Left renal cortex interstitium (tissue), 4 donors: ENCODE measurements around the gene KANK3. TPM values are rescaled to one million over a fixed set of nuclear protein-coding genes. Genes with fewer than 3 reads are reported as not detected.

Experiments
- DNase-seq, 4 donors: peaks; one replicate each; pipeline ENCODE4 v3.0.0-alpha.2; 2013; ENCODE audit warnings: low read depth in 4 of 4, low spot score in 2 of 4, missing footprints in 1 of 4
- polyA plus RNA-seq, 4 donors: library from polyadenylated mRNA; unstranded; fragments of 120-200 nt; gene quantifications; one replicate each; pipeline ENCODE4 v1.2.1, GENCODE V29; 2013; ENCODE audit not compliant: insufficient read length in 4 of 4

KANK3 gene
- polyA plus RNA-seq, 4 donors: 8.1 to 16.2 (median 14.4) TPM

DNA sequence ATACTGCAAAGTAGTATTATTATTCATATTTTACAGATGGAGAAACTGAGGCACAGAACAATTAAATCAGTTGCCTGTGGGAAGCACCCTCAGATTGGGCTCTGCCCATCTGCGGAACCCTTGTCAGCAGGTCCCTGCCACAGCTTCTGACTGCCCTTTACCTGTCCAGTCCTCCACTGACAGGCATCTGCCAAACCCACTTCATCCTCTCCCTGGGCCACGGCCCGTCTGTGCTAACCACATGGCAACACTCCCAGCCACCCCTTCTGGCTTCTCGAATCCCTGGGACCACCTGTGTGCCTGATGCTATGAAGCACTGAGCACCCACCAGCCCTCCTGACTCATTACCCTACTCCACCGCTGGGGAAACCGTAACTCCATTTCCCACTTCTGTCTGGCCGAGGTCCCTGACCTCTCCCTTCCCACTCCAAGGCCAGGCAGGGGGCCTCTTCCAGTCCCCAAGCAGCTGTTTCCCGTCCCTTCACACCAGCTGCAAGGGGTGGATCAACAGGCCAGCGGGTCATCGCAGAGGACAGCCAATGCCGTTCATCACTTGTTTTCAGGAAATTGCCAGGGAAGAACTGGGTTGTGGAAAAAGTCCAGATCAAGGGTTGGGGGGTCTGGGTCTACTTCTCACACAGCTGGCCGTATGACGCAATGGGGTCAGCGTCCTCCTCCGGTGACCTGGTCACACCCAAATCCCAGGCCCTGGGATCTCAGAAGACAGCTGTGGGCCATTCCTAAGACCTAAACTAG, 2.5 kb downstream of the KANK3 start:
- DNase-seq: no peak

DNA sequence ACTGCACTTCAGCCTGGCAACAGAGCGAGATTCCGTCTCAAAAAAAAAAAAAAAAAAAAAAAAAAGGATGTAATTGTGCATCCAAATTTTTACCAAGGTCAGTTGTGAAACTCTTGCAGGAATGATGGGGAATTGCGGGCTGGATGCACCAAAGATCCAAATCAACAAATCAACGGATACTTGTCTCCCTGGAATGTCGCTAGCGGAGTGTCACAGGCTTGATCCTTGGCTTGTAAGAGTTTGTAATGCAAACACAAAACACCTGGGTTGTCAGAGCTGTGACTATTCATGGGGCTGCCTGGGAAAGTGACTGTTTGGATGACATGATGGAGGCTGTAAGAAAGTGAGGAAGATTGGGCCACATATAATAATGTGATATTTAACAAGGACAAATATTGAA, 4.2 kb downstream of the KANK3 start:
- no peak for DNase-seq

DNA sequence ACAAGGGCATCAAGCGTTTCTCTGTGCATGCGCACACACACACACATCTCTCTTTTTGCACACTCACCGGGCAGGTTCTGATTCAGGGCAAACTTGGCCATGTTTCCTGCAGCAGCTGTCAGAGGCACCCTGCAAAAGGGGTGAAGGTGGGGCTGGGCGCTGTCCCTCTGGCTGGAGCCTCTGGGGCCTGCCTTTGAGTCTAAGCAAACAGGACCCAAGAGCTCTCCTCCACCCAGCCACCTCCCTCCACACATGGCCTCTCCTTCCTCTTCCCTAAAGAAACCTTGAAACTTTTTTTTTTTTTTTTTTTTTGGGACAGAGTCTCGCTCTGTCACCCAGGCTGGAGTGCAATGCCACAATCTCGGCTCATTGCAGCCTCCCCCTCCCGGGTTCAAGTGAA, 5.3 kb downstream of the KANK3 start:
- no peak for DNase-seq

DNA sequence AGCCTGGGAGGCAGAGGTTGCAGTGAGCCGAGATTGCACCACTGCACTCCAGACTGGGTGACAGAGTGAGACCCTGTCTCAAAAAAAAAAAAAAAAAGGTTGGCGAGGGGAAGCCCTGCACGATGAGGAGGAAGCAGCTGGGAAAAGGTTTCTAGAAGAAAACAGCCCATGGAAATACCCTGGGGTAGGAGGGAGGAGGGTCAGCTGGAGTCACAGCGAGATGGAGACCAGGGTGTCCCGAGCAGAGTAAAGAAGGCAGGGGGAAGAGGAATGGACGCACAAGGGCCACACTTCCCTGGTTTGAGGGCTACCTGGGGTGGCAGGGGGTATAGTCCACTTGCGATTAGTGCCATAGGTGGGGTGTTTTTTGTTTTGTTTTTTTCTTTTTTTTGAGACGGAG, 6.4 kb downstream of the KANK3 start:
- DNase-seq: no peak

GRCh38 chr19:8336072-8336569, 6.9 kb downstream of the KANK3 start:
- no peak for DNase-seq

- no peak for DNase-seq
Measured at GRCh38 chr19:8335343-8336071, 7.6 kb downstream of the KANK3 start.

DNA sequence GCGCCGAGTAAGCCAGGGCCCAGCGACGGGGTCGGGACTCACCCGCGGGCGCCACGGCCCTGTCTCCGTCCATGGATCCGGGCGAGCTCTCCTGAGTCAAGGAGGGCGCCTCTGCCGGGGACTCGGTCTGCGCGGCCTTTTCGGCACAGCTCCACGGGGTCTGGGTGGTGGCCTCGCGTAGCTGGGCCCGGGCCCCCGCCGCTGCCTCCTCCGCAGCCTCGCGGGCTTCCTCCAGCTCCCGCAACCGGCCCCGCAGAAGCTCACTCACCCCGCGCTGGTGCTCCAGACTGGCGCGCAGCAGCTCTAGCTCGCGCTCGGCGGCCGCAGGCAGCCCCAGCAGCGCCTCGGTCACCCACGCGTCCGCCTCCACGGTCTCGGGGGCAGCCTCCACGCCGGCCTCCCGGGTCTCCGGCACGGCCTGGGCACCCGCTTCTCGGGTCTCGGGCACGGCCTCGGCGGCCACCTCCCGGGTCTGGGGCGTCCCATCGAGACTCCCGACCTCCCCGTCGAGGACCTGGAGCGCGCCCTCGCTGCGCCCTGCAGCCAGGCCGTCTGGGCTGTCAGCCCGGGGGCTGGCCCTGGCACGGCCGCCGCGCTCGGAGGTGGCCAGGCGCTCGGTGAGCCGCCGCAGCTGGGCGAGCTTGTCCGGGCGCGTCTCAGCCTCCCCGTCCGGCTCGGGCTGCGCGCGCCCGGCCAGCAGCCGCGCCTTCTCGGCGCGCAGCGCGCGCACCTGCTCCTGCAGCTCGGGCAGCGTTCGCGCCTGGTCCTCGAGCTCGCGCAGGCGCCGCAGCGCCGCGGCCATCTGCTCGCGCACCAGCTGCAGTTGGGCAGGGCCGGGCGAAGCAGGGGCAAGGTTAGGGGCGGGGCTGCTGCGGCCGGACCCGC, 8.4 kb downstream of the KANK3 start:
- no peak for DNase-seq

- no peak for DNase-seq
Measured at GRCh38 chr19:8333767-8334457, 9.2 kb downstream of the KANK3 start.

GRCh38 chr19:8332976-8333766, 9.9 kb downstream of the KANK3 start:
- DNase-seq: no peak

DNA sequence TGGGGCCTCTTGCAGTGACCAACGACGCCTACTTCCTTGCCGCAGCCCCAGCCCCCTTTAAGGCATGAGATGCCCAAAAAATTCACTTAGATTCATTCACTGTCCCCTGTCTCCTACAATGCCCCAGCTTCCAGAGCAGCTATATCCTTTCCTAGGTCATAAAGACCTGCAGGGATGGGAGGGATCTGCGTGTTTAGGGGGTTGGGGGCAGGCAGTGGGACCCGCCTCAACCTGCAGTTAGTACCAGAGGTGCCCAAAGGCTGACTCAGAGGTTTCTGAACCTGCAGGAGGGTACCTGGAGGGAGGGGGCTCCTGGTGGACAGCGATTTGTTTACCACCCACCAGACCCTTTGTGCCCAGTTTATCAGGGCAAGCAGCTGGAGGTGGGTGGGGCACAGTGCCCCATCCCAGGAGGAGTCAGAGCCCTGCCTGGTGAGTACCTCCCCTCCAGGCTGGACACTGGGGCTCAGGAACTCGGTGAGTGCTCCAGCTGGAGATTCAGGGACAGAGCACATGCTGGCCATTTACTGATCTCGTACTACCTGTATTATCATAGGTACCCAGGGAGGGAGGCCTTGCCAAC, 11.7 kb downstream of the KANK3 start:
- no peak for DNase-seq

GRCh38 chr19:8329996-8330395, 13.1 kb downstream of the KANK3 start:
- no peak for DNase-seq

GRCh38 chr19:8325454-8325853, 17.6 kb downstream of the KANK3 start:
- no peak for DNase-seq

GRCh38 chr19:8324186-8325050, 18.6 kb downstream of the KANK3 start:
- no peak for DNase-seq

- no peak for DNase-seq
Measured at GRCh38 chr19:8323781-8324185, 19.3 kb downstream of the KANK3 start.

DNA sequence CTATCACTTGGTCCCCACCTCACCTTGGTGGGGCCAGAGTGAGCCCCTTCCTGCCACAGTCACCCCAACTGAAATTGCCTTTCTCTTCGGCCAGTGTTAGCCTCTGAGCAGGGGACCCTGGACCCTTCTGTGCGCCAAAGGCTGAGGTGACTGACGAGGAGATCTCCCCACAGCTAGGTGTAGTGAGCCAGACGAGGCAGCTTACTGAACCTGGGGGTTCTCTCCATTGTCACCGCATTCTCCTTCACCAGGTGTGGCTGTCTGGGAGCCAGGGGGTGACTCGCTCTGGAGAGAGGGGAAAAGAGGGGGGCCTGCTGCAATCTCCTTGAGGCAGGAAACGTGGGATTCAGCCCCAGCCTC, 20.4 kb downstream of the KANK3 start:
- DNase-seq: no peak

GRCh38 chr19:8321986-8322637, 20.9 kb downstream of the KANK3 start:
- no peak for DNase-seq

DNA sequence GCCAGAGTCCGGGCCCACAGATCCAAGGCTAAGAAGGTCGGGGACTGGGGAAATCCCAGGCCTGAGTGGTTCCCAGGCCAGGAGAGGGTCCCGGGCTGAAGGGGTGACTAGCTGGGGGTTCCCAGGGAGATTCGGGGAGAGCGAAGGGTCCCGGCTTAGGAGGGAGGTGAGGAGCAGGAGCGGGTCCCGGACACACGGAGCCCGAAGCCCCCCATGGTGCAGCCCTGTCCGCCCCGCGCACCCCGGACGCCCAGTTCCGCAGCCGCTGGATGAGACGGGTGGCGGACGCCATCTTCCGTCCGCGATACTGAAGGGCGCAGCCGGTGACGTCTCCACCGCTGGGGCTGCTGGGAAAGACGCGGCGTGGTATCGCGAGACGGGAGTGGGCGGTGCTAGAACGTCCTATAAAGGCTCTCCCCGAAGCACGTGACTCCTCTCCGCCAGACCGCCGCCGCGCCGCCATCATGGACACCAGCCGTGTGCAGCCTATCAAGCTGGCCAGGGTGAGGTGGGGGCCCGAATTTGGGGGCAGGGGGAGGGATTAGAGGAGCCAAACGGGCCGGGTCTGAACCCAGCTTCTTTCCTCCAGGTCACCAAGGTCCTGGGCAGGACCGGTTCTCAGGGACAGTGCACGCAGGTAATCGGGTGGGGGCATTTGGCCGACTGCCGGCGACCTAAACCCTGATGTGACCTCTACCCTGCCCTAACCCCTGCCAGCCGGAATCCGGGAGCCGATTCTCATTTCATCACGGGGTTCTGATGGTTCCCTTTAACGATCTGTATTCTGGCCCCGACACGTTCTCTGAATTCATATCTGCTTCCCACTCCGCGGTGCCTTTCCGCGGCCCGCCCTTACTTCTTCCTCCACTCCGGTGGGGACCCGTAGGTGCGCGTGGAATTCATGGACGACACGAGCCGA, 21.7 kb downstream of the KANK3 start, which contains the start of the genes NDUFA7 and RPS28:
TSS of gene NDUFA7 (minus strand) at position 309 of the 919 bp plus-strand sequence. CDS start at position 292, 17 bp downstream.
TSS of gene RPS28 (plus strand) at position 430 of the 919 bp plus-strand sequence. CDS start at position 465, 35 bp downstream.
- peak in 3 of 4 donors; percentile 91 to 95 (median 92) for DNase-seq
